Colonic mucosa (tissue), 4 donors: ENCODE results near the gene ADORA2A. TPM values are rescaled to one million over a fixed set of nuclear protein-coding genes. Genes with fewer than 3 reads are reported as not detected.

ENCODE experiments used
- DNase-seq: peaks from one replicate; pipeline ENCODE4 v3.0.0-alpha.2; 2020
- H3K27ac ChIP-seq: fragments of 200-600 bp; one replicate; pipeline ENCODE4 v1.8.0; 2021
- H3K27me3 ChIP-seq: fragments of 200-600 bp; one replicate; pipeline ENCODE4 v1.8.0; 2021
- H3K36me3 ChIP-seq: fragments of 200-600 bp; one replicate; pipeline ENCODE4 v1.8.0; 2021
- H3K4me1 ChIP-seq: fragments of 200-600 bp; one replicate; pipeline ENCODE4 v1.8.0; 2021; ENCODE audit warnings: mild to moderate bottlenecking
- H3K4me3 ChIP-seq: fragments of 200-600 bp; one replicate; pipeline ENCODE4 v1.8.0; 2021
- H3K9ac ChIP-seq, 2 donors: one replicate each; pipeline ENCODE4 v1.7.0; 2013; ENCODE audit warnings: control low read depth in 2 of 2, low read depth in 2 of 2, low read length in 2 of 2
- H3K9me3 ChIP-seq: fragments of 200-600 bp; one replicate; pipeline ENCODE4 v1.8.0; 2021
- CTCF ChIP-seq: fragments of 200-600 bp; IDR thresholded peaks from one replicate; pipeline ENCODE4 v1.8.0; 2022; ENCODE audit warnings: antibody characterized with exemption, mild to moderate bottlenecking
- intact Hi-C: fragments of 100-400 bp; cut with DNase I; formaldehyde crosslinking; loops from one replicate; pipeline ENCODE4 v1.14.1; 2022
- total RNA-seq, 2 donors: library from RNA; stranded (reverse); fragmentation: NEBNext Ultra II Directional in 1 of 2; extraction: Animal tissue kit (Norgen Biotek cat#: 25700) in 1 of 2; gene quantifications; one replicate each; pipeline ENCODE4 v1.2.1, GENCODE V29; 2021
- donor health status: healthy.
- donor health status: DM: no; HTN: no; CAD: no.
- donor health status: DM: no; HTN: no; CAD: no.

ADORA2A gene
- total RNA-seq, 2 donors from 2014 or later = 1.5 to 2.5 TPM

- DNase-seq = no peak
- no peak for TF ChIP-seq CTCF
- Histone ChIP-seq H3K4me1 (peaks cover 7% of the 10 kb centered on the region), H3K36me3 (no peaks in the 10 kb centered on the region), H3K27ac (no peak overlapping the region), H3K4me3 (no peak overlapping the region), H3K27me3 (no peaks in the 10 kb centered on the region), H3K9ac (no peak overlapping the region), H3K9me3 (no peaks in the 10 kb centered on the region)
- intact Hi-C loops = loop anchor here (10.0 kb wide), 1 partner anchor 64 kb away; no protein-coding TSS in a partner anchor
Measured at GRCh38 chr22:24398409-24398808, 29.0 kb upstream of the ADORA2A start.

GRCh38 chr22:24400034-24400725, 27.2 kb upstream of the ADORA2A start:
- Histone ChIP-seq H3K4me3 (no peak overlapping the region), H3K27ac (peak overlapping the region; percentile 53)
- intact Hi-C loops = no loop called here

GRCh38 chr22:24400726-24401596, 26.4 kb upstream of the ADORA2A start:
- no peaks in the 10 kb centered on the region for H3K9me3 ChIP-seq
- H3K4me3 ChIP-seq = no peak overlapping the region
- H3K27ac ChIP-seq = peak overlapping the region; percentile 53
- H3K36me3 ChIP-seq = no peaks in the 10 kb centered on the region
- no peaks in the 10 kb centered on the region for H3K27me3 ChIP-seq
- intact Hi-C loops = no loop called here
- no peak for DNase-seq
- no peak for TF ChIP-seq CTCF
- peaks cover 10% of the 10 kb centered on the region for H3K4me1 ChIP-seq
- no peak overlapping the region for H3K9ac ChIP-seq

More at GRCh38 chr22:24400034-24400725, 27.2 kb upstream of the ADORA2A start:
- Histone ChIP-seq H3K9ac (no peak overlapping the region), H3K4me1 (peaks cover 10% of the 10 kb centered on the region), H3K9me3 (no peaks in the 10 kb centered on the region), H3K36me3 (no peaks in the 10 kb centered on the region), H3K27me3 (no peaks in the 10 kb centered on the region)
- DNase-seq = no peak
- no peak for TF ChIP-seq CTCF

- intact Hi-C loops = no loop called here
- H3K9ac ChIP-seq = peak overlapping the region in 1 of 2 donors; percentile 21
- DNase-seq = no peak
- no peak for TF ChIP-seq CTCF
- no peak overlapping the region for H3K4me3 ChIP-seq
- H3K9me3 ChIP-seq = no peaks in the 10 kb centered on the region
- H3K27ac ChIP-seq = peak overlapping the region; percentile 53
- no peaks in the 10 kb centered on the region for H3K27me3 ChIP-seq
- H3K4me1 ChIP-seq = peaks cover 10% of the 10 kb centered on the region
- H3K36me3 ChIP-seq = no peaks in the 10 kb centered on the region
Measured at GRCh38 chr22:24401931-24402367, 25.4 kb upstream of the ADORA2A start.

GRCh38 chr22:24402460-24403192, 24.8 kb upstream of the ADORA2A start:
- intact Hi-C loops = no loop called here
- Histone ChIP-seq H3K9ac (peak overlapping the region in 1 of 2 donors; percentile 41), H3K27me3 (no peaks in the 10 kb centered on the region), H3K9me3 (no peaks in the 10 kb centered on the region), H3K36me3 (no peaks in the 10 kb centered on the region), H3K4me3 (peak overlapping the region; percentile 2), H3K27ac (peak overlapping the region; percentile 17), H3K4me1 (peaks cover 10% of the 10 kb centered on the region)
- no peak for TF ChIP-seq CTCF
- peak; percentile 95 for DNase-seq
